Activated CD4-positive, alpha-beta T cell treated with anti-CD3 and anti-CD28 coated beads, Interleukin-2, Interleukin-4, amounts not matched to agents 100 ng/mL and 50 ng/mL, durations not matched to agents 16 hours and 8 hours (primary cell): Measurements from ENCODE around the gene CLASP1.
"Not testable (repeated sequence)": the region's sequence is repeated elsewhere in the genome, so short reads cannot be mapped to it uniquely, and the experiment has no call there.

Source experiments
- DNase-seq: peaks from one replicate; pipeline ENCODE4 v3.0.0-alpha.2; 2020; ENCODE audit warnings: low spot score

Gene CLASP1

DNA sequence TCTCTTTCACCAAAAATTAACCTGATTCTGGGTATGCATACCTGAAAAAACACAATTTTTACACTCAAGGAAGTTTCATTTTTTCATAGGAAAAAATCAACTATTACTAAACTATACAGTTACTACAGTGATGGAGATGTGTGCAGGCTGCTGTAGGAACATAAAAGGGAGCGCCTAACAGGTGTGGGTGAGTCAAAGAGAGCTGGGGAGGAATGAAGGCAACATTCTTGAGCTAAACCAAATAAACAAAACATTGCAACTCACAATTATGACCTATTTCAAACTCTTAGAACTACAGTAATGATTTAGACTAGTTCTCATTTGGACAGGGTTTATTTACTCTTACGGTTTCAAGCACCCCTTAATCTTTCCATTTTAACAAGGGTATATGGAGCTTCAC lies 13.4 kb upstream of the CLASP1 start:
- no peak for DNase-seq

DNA sequence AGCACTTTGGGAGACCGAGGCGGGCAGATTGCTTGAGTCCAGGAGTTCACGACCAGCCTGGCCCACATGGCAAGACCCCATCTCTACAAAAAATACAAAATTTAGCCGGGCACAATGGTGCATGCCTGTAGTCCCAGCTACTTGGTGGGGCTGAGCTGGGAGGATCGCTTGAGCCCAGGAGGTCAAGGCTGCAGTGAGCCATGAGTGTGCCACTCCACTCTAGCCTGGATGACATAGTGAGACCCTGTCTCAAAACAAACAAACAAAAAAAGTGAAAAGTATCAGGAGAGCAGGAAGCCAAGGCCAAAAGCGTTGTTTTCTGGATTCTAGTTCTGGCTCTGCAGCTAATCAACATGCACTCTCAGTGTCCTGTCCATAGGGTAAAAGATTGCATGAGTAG lies 10.7 kb upstream of the CLASP1 start:
- DNase-seq = no peak

DNA sequence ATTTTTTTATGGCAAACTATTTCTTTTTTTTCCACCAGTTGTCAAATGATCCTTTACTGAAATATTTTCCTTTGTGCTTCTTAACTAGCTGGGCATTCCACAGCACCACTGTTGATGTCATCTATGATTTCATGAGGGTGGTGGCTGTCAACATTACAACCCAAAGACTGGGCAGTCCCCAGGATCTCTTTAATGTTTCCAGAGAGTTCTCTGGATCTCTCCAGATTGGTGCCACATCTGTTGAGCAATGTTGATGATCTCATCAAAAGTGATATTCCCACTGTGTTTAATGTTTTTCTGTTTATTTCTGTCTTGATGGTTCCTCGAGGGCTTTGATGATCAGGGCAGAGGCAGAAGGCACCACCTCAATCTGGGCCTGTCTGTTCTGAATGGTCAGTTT lies 9.1 kb upstream of the CLASP1 start:
- not testable (repeated sequence) for DNase-seq

DNA sequence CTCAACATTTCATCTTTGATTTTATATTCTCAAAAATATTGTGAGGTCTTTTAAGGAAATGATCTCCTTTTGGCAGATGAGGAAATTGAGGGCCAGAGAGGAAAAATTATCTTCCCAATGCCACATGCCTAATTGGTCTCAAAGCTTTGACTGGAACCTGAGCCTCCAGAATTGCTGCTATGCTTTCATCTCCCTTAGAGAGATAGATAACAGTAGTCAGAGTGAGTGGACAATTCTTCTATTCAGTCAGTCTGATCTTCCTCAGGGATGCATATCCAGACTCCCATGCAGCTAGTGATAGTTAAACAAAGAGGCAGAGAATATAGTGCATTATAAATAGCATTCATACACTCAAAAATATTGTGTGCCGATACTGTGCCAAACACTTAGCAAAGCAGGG lies 3.8 kb upstream of the CLASP1 start:
- DNase-seq = no peak

DNA sequence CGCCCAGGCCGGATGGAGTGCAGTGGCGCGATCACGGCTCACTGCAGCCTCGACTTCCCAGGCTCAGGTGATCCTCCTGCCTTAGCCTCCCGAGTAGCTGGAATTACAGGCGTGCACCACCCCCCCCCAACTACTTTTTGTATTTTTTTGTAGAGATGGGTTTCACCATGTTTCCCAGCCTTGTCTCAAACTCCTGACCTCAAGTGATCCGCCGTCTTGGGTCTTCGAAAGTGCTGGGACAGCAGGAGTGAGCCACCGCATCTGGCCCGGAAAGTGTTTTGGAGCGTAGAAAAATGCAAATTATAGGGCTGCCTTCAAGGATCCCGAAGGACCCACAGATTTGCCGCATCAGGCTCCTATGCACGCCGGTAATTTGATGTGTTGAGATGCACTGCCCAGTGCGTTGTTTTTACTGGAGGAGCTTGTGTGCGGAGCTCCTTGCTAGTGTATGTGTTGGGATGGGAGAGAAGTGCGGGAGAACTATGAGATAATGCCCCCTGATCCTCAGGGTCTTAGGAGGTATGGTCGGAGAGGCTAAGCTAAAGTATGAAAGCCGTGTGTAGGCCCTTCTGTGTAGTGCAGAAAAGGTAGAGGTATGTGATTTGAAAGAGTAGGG lies 1.2 kb upstream of the CLASP1 start:
- DNase-seq = peak; percentile 9

DNA sequence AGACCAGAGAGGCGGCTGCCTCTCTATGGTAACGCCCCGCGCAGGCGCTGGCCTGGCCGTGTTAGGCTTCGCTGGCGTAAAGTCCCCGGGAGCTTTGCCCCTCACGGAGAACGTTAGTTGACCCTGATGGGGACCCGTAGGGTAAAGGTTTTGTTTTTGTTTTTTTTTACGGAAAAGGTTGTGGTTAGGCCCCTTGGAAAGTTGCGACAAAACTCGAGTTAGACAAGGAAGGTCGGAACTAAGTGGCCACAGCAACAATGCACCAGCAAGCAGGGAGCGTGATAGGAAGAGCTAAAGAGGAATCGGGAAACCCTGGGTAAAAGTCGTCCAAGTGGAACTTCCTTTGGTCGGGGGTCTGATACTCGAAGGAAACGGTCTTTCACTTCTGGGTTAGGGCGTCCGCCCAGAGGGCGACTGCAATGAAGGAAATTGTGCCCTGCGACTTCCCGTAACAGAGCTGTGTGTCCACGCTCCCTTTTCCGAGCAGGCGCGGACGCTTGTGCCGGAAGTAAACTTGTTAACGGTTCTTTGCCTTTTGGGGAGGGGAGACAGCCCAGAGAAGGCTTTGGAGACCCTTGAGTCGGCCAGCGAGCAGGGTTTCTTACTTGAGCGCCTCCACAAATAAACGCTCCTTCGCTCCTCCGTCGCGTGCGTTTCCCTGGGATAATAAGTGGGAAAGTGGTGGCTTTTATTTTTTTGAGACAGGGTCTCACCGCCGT lies 493 bp upstream of the CLASP1 start:
- DNase-seq = peak; percentile 97

DNA sequence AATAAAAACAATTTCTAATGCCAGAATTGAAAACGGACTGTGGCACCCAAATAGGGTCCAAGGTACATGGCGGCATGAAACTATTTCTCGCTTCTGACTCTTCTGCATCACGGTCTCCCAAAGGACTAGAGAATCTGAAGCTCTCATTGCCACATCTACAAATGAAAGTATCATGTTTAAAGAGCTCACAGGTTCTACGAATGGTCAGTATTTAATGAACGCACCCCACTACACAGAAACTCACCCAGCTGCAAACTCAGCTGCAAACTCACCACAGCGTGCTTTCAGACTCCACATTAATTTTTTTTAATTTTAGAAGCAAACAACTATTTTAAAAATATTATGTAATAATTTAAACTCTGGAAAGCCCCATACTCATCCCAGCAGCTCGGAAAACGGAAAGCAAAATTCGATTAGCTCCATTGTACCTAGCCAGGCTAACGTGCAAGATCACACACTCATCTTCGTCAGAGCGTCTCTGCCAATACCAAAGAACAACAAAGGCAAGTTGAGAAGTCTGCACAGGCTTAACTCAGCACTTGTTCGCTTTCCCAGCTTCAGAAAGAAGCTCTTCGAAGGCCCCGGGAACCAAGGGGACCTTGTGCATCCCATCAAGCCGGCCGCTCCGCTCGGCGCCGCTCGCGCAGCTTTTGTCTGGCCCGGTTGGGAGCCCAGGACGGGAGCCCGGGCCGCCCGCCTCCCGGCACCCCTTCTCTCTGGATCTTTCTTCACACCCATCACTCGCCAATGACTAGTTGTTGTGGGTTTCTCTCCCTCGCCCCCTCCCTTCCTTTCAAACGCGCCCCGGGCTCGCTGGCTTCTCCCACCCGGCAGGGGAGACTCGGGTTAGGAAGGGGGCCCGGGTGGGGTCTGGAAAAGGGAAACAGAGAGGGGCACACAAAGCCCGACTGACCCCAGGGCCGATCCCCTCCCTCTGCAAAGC lies 785 bp downstream of the CLASP1 start:
- peak; percentile 49 for DNase-seq

DNA sequence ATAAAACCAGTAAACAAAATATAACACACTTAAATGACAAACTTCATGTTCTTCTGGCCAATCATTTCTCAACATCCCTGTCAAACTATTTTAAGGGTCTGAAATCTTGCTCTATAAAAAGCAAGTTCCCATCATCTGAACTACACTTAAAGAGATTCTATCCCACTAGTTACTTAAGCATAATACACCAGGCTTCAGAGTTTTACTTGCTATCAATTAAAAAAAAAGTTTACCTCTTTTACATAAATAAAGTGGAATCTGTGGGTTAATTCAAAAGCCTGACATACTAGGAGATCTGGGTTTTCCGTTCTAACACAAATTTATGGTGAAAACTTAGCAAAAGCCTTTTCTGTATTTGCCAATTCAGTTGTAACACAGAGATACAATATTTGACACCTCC lies 1.9 kb downstream of the CLASP1 start:
- no peak for DNase-seq

DNA sequence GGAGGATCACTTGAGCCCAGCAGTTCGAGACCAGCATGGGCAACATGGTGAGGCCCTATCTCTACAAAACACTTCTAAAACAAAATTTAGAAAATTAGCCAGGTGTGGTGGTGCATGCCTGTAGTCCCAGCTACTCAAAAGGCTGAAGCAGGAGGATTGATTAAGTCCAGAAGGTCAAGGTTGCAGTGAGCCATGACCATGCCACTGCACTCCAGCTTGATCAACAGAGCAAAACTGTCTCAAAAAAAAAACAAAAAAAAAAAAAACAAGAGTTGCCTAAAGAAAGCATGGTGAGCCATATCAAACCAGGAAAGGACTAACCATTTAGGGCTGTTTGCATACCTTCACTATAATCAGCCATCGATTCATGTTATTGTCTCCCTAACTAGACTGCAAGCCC lies 4.5 kb downstream of the CLASP1 start:
- DNase-seq = no peak

DNA sequence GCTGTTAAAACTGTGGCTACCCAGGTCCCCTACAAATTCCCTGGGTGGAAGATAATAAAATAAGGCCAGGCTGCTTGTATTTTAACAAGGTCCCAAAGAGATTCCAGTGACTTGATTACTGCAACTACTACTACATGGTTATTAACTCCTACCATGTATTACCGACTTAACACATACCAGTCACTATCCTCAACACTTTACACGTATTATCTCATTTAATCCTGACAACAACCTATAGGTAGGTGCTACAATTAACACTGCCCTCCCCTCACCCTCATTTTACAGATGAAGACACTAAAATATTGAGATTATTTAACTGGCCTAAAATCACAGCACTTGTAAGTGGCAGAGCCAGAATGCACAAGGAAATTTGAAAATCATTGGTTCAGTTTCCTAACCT lies 5.4 kb downstream of the CLASP1 start:
- DNase-seq = no peak

DNA sequence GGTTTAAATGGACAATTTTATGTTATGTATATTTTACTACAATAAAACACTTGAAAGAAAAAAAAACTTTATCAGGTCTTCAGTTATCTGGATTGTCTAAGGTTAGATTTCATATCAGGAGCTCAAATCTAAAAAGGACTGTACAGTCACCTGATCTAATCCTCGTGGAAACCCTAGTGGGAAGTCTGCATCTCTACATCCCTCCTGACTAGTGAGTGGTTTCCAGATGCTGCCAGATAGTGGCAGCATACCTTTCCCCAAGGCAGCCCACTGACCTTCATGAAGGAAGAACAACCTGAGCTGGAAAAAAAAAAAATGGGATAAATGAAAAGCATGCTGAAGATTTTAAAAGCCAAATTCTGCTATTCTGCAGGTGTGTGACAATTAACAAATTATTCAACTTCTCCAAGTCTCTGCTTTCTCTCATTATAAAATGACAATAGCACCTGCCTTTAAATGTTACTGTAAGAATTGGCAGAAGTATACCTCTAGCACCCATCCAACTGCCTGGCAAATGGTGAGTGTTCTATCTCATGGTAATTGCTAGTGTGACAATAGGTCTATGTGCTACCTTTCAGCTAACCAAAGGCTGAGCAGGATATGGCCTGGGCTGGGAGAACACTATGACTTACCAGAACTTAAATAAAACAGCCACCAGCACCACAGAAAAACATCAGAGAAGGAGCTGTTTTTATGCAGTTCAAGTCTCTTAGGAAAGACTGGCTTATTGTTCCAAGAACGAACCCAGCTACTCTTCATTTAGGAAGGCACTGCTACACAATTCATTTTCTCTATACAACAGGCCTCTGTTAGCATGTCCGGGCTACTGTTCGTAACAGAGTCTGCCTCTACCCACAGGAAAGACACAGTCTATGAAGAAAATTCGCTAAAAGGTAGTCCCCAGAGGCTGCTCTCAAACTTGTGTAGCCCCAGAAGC lies 8.6 kb downstream of the CLASP1 start:
- DNase-seq = no peak

DNA sequence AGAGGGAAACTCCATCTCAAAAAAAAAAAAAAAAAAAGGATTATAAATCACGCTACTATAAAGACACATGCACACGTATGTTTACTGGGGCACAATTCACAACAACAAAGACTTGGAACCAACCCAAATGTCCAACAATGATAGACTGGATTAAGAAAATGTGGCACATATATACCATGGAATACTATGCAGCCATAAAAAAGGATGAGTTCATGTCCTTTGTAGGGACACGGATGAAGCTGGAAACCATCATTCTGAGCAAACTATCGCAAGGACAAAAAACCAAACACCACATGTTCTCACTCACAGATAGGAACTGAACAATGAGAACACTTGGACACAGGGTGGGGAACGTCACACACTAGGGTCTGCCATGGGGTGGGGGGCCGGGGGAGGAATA lies 9.4 kb downstream of the CLASP1 start:
- DNase-seq = not testable (repeated sequence)

DNA sequence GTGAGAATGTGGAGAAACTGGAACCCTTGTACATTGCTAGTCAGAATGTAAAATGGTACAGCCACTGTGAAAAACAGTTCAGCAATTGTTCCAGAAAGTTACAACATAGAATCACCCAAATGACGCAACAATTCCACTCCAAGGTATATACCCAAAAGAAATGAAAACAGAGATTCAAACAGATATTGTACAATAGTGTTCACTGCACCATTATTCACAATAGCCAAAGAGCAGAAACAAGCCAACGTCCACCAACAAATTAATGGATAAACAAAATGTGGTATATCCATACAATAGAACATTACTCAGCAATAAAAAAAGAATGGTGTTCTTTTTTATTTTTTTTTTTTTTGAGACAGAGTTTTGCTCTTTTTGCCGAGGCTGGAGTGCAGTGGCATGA lies 10.9 kb downstream of the CLASP1 start:
- DNase-seq = no peak

DNA sequence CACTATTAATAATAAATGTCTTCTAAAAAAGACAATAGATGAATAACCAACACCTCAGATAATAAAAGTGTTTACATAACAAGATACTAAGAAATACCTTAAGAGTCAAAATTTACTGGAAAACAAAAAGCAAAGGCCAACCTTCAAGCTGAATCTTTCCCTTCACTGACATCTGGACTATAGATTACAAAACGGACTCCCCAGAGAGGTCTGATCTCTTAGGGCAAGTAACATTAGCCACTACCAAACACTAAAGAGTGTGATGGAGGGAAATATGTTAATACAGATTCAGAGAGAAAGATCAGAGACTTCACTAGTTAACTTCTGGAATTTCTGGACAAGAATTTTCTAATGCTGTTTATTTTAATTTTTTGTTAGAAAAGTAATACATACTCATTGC lies 13.9 kb downstream of the CLASP1 start:
- no peak for DNase-seq

DNA sequence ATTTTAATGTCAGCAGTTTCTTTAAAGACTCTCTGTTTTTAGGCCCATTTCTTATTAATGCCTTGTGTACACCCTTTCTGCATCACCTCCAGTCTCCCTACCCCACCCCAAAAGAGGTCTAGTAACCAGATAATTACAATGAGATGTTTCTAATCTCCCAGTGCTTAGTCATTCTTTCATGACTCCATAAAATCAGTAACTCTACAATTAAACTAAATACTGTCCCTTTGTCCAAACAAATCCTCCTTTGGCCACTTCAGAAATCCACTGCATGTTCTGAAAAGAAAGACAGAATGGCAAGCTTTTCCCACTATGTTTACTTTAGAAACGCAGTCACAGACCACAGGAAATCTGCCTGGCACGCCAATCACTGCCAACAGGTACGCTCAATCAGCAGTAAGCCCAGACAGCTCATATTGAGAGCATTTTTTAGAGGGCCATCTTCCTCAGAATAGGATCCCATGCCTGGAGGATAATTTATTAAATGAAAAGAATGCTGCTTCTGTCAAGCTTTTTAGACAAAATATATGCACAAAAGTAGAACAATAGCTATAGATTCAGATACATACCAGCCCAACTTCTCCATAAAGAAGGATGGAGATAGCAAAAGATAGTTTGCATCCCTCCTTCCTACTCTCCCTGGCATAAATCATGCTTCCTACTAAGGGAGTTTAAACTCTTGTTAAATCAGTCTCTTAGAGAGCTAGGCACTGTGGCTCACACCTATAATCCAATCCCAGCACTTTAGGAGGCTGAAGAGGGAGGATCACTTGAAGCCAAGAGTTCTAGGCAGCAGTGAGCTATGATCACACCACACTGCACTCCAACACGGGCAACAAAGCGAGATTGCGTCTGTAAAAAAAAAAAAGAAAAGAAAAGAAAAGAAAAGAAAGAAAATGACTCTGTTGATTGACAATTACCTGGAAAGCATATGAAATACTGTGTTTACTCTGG lies 14.6 kb downstream of the CLASP1 start:
- DNase-seq = peak; percentile 52

DNA sequence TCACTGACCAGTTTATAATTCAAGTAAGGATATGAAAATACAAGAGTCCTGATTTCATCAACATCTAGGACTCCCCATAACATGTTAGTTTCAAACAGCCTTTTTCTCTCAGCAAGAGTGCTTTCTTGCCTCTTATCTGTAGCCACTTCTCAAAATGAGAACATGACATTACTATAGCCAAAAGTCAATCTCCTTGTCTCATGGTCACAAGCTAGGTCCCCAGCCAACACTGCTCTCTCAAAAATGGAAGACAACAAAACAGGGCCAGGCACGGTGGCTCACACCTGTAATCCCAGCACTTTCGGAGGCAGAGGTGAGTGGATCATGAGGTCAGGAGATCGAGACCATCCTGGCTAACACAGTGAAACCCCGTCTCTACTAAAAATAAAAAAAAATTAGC lies 15.8 kb downstream of the CLASP1 start:
- no peak for DNase-seq

DNA sequence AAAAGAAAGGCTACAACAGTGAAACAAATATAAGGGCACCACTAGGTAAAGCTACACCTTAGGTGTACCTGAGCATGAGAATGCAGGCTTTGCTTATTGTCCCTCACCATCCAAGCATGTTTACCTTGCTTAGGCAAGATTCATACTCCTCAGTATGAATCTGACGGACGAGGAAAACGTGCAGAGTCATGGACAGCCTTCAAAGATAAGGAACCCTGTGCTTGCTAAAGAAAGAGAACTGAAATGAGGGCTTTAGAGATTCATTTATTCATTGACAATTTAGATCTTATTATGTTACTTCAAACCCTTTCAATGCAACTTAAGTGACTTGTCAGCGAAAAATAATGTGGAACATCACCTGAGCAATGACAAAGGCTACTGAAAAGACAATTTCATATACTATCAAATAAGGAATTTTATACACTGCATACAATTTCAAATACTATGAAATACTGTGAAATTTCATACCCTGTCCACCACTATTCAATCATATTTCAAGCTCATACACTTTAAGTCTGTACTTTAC lies 21.7 kb downstream of the CLASP1 start:
- DNase-seq = no peak

DNA sequence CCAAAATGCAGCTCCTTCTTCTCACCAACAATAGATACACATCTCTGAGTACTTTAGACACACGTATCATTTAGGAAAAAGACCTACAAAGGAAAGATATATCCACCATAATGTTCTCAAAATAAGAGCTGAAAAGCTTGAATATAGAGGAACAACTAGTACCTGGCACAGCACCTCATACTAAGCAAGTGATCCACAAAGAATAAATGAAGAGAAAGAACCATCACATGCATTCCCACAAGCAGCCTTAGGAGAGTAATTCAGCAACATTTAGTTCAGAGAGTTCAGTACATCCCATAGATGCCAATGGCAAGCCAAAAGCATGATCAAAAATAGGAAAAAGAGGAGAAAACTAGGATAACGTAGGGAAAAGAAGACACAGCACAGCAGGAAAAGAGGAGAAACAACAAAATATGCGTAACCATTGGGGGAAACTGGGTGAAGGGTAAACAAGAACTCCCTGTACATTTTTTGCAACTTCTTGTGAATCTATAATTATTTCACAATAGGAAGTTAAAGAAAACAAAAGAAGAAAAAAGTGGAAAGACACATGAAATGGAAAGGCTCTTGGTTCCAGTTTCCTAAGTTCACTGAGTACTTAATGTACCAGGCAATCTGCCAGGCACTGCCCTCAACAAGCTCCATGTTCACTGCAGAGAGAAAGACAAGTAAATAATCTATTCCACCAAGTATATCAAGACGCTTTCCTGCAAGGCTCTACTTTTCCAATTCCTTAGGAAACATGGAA lies 22.3 kb downstream of the CLASP1 start:
- DNase-seq = no peak

DNA sequence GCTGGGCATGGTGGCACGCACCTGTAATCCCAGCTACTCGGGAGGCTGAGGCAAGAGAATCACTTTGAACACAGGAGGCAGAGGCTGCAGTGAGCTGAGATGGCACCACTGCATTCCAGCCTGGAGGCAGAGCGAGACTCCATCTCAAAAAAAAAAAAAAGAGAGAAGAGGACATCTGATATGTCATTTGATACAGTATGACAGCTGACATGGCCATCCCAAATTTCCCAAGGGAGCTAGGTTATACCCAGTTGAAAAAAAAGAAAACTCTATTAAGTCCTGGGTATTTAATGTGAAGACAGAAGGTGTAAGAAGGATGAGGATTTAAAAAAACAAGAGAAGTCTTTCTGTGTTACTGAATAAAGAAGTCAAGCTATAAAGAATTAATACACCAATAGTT lies 23.3 kb downstream of the CLASP1 start:
- DNase-seq = no peak
